Measurements from ENCODE around the gene OR2T2. TPM values are rescaled to one million over a fixed set of nuclear protein-coding genes. Genes with fewer than 3 reads are reported as not detected.
"Not testable (repeated sequence)": the region's sequence is repeated elsewhere in the genome, so short reads cannot be mapped to it uniquely, and the experiment has no call there.

OR2T2 gene
- total RNA-seq (not detected), polyA plus RNA-seq (ENCODE audit: insufficient read length in 6 of 6) (not detected)
- long read RNA-seq, donor 1, result 0 reads
- long read RNA-seq, donor 2, result 0 reads
- long read RNA-seq, donor 3, result 0 reads
- long read RNA-seq, donor 4, result 0 reads
- long read RNA-seq, donor 5, result 0 reads
- long read RNA-seq, donor 6, result 0 reads
- long read RNA-seq, donor 7, result 0 reads
- long read RNA-seq, donor 8, result 0 reads
- long read RNA-seq, donor 9, result 0 reads
- long read RNA-seq, donor 10, result 0 reads
- long read RNA-seq, donor 11, result 0 reads
- long read RNA-seq, donor 12, result 0 reads

- H3K27me3 ChIP-seq; DNase-seq; ATAC-seq; H3K4me1 ChIP-seq; H3K36me3 ChIP-seq; H3K9me3 ChIP-seq; intact Hi-C loops (cut with DNase I); H3K27ac ChIP-seq; H3K4me3 ChIP-seq: not testable (repeated sequence)
Observed at GRCh38 chr1:248445399-248445798, at the start of gene OR2T2. Gene OR2T2 (plus strand): TSS chr1:248445637. CDS start chr1:248452798, 7,161 bp downstream.

GRCh38 chr1:248402748-248403147, 42.7 kb upstream of the OR2T2 start, which contains the start of gene OR2T1:
Gene OR2T1 (plus strand): TSS chr1:248403048. CDS start chr1:248406148, 3,100 bp downstream.
- DNase-seq, result no peak
- intact Hi-C loops (cut with DNase I), result no loop called here

GRCh38 chr1:248404024-248404423, 41.4 kb upstream of the OR2T2 start:
- Histone ChIP-seq H3K4me1 (no peaks in the 10 kb centered on the region), H3K27ac (no peak overlapping the region), H3K36me3 (no peaks in the 10 kb centered on the region), H3K27me3 (no peaks in the 10 kb centered on the region), H3K4me3 (no peak overlapping the region), H3K9me3 (no peaks in the 10 kb centered on the region)
- intact Hi-C loops (cut with DNase I), result no loop called here
- ATAC-seq, result no peak
- TF ChIP-seq CTCF (IDR thresholded peaks at IDR 0.05), result no peak
- no peak for DNase-seq

More at GRCh38 chr1:248402748-248403147, 42.7 kb upstream of the OR2T2 start, which contains the start of gene OR2T1:
- H3K27me3 ChIP-seq, result no peaks in the 10 kb centered on the region
- no peaks in the 10 kb centered on the region for H3K36me3 ChIP-seq
- no peaks in the 10 kb centered on the region for H3K9me3 ChIP-seq
- TF ChIP-seq CTCF (IDR thresholded peaks at IDR 0.05), result no peak
- H3K4me3 ChIP-seq, result no peak within 1 kb of the TSS
- ATAC-seq, result no peak
- no peak within 1 kb of the TSS for H3K27ac ChIP-seq
- no peaks in the 10 kb centered on the region for H3K4me1 ChIP-seq

GRCh38 chr1:248406721-248407692, 38.4 kb upstream of the OR2T2 start:
- no peak for TF ChIP-seq CTCF (IDR thresholded peaks at IDR 0.05)
- Histone ChIP-seq H3K27ac (no peak overlapping the region), H3K4me1 (no peaks in the 10 kb centered on the region), H3K36me3 (no peaks in the 10 kb centered on the region), H3K4me3 (no peak overlapping the region), H3K27me3 (no peaks in the 10 kb centered on the region), H3K9me3 (peaks cover 0 to 8% of the 10 kb centered on the region in 2 donors)
- intact Hi-C loops (cut with DNase I), result no loop called here
- ATAC-seq (no peak), DNase-seq (no peak)

- no peaks in the 10 kb centered on the region for H3K27me3 ChIP-seq
- H3K9me3 ChIP-seq, result peaks cover 0 to 18% of the 10 kb centered on the region in 2 donors
- no peaks in the 10 kb centered on the region for H3K4me1 ChIP-seq
- H3K27ac ChIP-seq, result no peak overlapping the region
- DNase-seq (no peak), ATAC-seq (no peak)
- intact Hi-C loops (cut with DNase I), result no loop called here
- TF ChIP-seq CTCF (IDR thresholded peaks at IDR 0.05), result no peak
- no peaks in the 10 kb centered on the region for H3K36me3 ChIP-seq
- H3K4me3 ChIP-seq, result no peak overlapping the region
Observed at GRCh38 chr1:248416226-248416625, 29.2 kb upstream of the OR2T2 start.

Measured in left lung (tissue), 14 donors.